WI38 (cell line): ENCODE data around the gene NCOA6.
"Not testable (repeated sequence)": the region's sequence is repeated elsewhere in the genome, so short reads cannot be mapped to it uniquely, and the experiment has no call there.

ENCODE experiments used
- H3K4me3 ChIP-seq: 2 replicates; pipeline ENCODE4 v1.5.1; 2011; ENCODE audit warnings: low read depth, mild to moderate bottlenecking, control low read depth, low read length
- CTCF ChIP-seq: IDR thresholded peaks from 2 replicates; pipeline ENCODE4 v1.5.1; 2012; ENCODE audit warnings: low read depth, mild to moderate bottlenecking, control low read depth, low read length

Gene NCOA6

GRCh38 chr20:34815636-34816035 lies 9.8 kb downstream of the NCOA6 start:
- no peak overlapping the region for H3K4me3 ChIP-seq
- no peak for TF ChIP-seq CTCF

- TF ChIP-seq CTCF: no peak
- no peak overlapping the region for H3K4me3 ChIP-seq
These were observed 16.9 kb downstream of the NCOA6 start for GRCh38 chr20:34808583-34808982.

- H3K4me3 ChIP-seq: not testable (repeated sequence)
These were observed 17.4 kb downstream of the NCOA6 start for GRCh38 chr20:34807944-34808465.

DNA sequence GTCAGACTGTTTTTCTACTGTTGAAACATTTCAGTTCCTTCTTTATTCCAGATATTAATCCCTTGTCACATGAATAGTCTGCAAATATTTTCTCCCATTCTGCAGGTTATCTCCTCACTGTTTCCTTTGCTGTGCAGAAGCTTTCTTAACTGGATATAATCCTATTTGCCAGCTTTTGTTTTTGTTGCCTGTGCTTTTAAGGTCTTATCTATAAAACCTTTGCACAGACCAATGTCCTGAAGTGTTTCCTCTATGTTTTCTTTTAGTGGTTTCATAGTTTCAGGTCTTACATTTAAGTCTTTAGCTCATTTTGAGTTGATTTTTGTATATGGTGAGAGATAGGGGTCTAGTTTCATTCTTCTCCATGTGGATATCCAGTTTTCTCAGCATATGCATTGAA lies 19.2 kb downstream of the NCOA6 start:
- no peak overlapping the region for H3K4me3 ChIP-seq
- TF ChIP-seq CTCF: no peak

DNA sequence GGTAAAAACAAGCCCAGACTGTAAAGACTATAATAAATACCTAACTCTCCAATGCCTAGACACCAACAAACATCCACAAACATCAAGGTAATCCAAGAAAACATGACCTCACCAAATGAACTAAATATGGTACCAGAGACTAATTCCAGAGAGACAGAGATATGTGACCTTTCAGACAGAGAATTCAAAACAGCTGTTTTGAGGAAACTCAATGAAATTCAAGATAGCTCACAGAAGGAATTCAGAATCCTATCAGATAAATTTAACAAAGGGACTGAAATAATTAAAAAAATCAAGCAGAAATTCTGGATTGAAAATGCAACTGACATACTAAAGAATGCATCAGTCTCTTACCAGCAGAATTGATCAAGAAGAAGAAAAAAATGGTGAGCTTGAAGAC lies 26.6 kb downstream of the NCOA6 start:
- H3K4me3 ChIP-seq: no peak overlapping the region
- TF ChIP-seq CTCF: no peak

GRCh38 chr20:34798328-34798727 lies 27.1 kb downstream of the NCOA6 start:
- no peak overlapping the region for H3K4me3 ChIP-seq
- TF ChIP-seq CTCF: no peak

GRCh38 chr20:34797012-34797995 lies 28.1 kb downstream of the NCOA6 start:
- no peak overlapping the region for H3K4me3 ChIP-seq
- no peak for TF ChIP-seq CTCF
